ENCODE data around the gene KIRREL3. TPM values are rescaled to one million over a fixed set of nuclear protein-coding genes. Genes with fewer than 3 reads are reported as not detected.

KIRREL3 gene
- total and polyA plus RNA-seq, 2 donors (not counting 3 experiments of a cell fraction or from before 2014, with no cell fraction given): not detected

DNA sequence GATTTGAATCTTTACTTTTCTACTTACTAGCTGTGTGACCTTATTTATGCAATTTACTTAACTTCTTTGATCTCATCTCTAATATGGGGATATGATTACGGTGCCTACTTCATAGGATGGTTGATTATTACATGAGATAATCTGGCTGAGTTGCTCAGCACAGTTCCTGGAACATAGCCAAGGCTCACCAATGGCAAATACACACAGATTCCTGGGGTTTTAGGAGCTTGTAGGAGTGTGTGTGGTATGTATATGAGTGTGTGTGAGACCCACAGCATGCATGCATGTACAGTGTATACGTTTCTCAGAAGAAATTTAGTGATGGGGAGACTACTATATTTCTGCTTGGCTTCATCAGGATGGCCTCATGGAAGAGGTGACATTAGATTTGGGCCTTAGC lies 256.9 kb downstream of the KIRREL3 start:
- no peak overlapping the region for H3K4me3 ChIP-seq (replicated peaks in 1 of 3; ENCODE audit: insufficient read depth in 1 of 3, low read depth in 1 of 3, low read length in 3 of 3)
- dilution Hi-C loops (cut with MboI; ENCODE audit: extremely low pct_ligation_motif_present, low sequenced_read_pairs) (no loop called here), intact Hi-C loops (cut with micrococcal nuclease) (no loop called here)
- POLR2A ChIA-PET: no interaction called here
- no peak for DNase-seq (ENCODE audit: low read depth, low spot score)
- no peaks in the 10 kb centered on the region for H3K79me2 ChIP-seq (ENCODE audit: control insufficient read depth, insufficient read depth, low read length)
- FAIRE-seq: no peak
- TF ChIP-seq POLR2A (IDR thresholded peaks at IDR 0.05; ENCODE audit: low read depth, low read length): no peak
- TF ChIP-seq, protein P1, sequence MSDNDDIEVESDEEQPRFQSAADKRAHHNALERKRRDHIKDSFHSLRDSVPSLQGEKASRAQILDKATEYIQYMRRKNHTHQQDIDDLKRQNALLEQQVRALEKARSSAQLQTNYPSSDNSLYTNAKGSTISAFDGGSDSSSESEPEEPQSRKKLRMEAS (IDR thresholded peaks at IDR 0.05; ENCODE audit: insufficient read depth, insufficient read length): no peak
- H3K36me3 ChIP-seq (ENCODE audit: control insufficient read depth in 2 of 2, extremely low read depth in 1 of 2, insufficient read depth in 2 of 2, low read length in 2 of 2): no peaks in the 10 kb centered on the region
- no peaks in the 10 kb centered on the region for H3K4me1 ChIP-seq (ENCODE audit: control insufficient read depth, extremely low read depth, insufficient read depth, low read length)
- H4K20me1 ChIP-seq (replicated peaks; ENCODE audit: control insufficient read depth, extremely low read depth, insufficient read depth, low read length): no peaks in the 10 kb centered on the region
- H3K9me3 ChIP-seq (replicated peaks; ENCODE audit: control insufficient read depth, insufficient read depth, low read length): no peaks in the 10 kb centered on the region
- H2AFZ ChIP-seq (ENCODE audit: low read depth, low read length): no peak overlapping the region
- CTCF ChIA-PET: no interaction called here
- H3K27me3 ChIP-seq (ENCODE audit: control insufficient read depth in 2 of 2, insufficient read depth in 2 of 2, low read length in 2 of 2): no peaks in the 10 kb centered on the region
- H3K27ac ChIP-seq (ENCODE audit: insufficient read depth, low read depth, low read length): no peak overlapping the region
- H3K9me1 ChIP-seq (replicated peaks; ENCODE audit: control insufficient read depth, extremely low read depth, insufficient read depth, low read length): no peaks in the 10 kb centered on the region
- H3K4me2 ChIP-seq (ENCODE audit: insufficient read depth, low read length): no peak overlapping the region
- no TSS peak for BruUV-seq (replicated peaks)
- H3K9ac ChIP-seq (replicated peaks; ENCODE audit: extremely low read depth, insufficient read depth, low read length): no peak overlapping the region

DNA sequence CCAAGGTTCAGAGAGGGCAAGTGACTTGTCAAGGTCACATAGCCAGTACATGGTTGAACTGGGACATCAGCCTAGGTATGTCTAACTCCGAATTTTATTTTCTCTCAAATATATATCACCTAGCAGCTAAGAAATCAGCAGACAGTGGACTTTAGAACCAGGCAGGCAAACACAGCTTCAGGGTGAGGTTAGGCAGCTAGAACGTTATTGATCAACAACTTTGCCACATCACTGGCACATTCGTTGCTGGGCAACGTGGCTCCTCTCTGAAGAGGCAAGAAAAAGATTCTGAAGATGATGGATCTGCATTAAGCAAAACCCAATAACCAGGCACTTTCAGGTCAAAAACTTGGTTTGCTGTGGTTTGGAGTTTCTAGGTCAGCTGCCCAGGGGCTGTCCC lies 258.0 kb downstream of the KIRREL3 start:
- CTCF ChIA-PET: no interaction called here

More for the DNA sequence above, 258.0 kb downstream of the KIRREL3 start:
- Histone ChIP-seq H3K4me3 (replicated peaks in 1 of 3; ENCODE audit: insufficient read depth in 1 of 3, low read depth in 1 of 3, low read length in 3 of 3) (no peak overlapping the region), H3K9me1 (replicated peaks; ENCODE audit: control insufficient read depth, extremely low read depth, insufficient read depth, low read length) (no peaks in the 10 kb centered on the region), H3K4me2 (ENCODE audit: insufficient read depth, low read length) (no peak overlapping the region), H4K20me1 (replicated peaks; ENCODE audit: control insufficient read depth, extremely low read depth, insufficient read depth, low read length) (no peaks in the 10 kb centered on the region), H3K36me3 (ENCODE audit: control insufficient read depth in 2 of 2, extremely low read depth in 1 of 2, insufficient read depth in 2 of 2, low read length in 2 of 2) (no peaks in the 10 kb centered on the region), H2AFZ (ENCODE audit: low read depth, low read length) (no peak overlapping the region), H3K9me3 (replicated peaks; ENCODE audit: control insufficient read depth, insufficient read depth, low read length) (no peaks in the 10 kb centered on the region), H3K4me1 (ENCODE audit: control insufficient read depth, extremely low read depth, insufficient read depth, low read length) (no peaks in the 10 kb centered on the region), H3K27ac (ENCODE audit: insufficient read depth, low read depth, low read length) (no peak overlapping the region), H3K79me2 (ENCODE audit: control insufficient read depth, insufficient read depth, low read length) (no peaks in the 10 kb centered on the region), H3K27me3 (ENCODE audit: control insufficient read depth in 2 of 2, insufficient read depth in 2 of 2, low read length in 2 of 2) (no peaks in the 10 kb centered on the region), H3K9ac (replicated peaks; ENCODE audit: extremely low read depth, insufficient read depth, low read length) (no peak overlapping the region)
- POLR2A ChIA-PET: no interaction called here
- DNase-seq (ENCODE audit: low read depth, low spot score) (no peak), FAIRE-seq (no peak)
- intact Hi-C loops (cut with micrococcal nuclease) (no loop called here), dilution Hi-C loops (cut with MboI; ENCODE audit: extremely low pct_ligation_motif_present, low sequenced_read_pairs) (no loop called here)
- TF ChIP-seq EZH2 (IDR thresholded peaks at IDR 0.05; ENCODE audit: borderline replicate concordance, low read depth, low read length, severe bottlenecking) (no peak), POLR2AphosphoS5 (IDR thresholded peaks at IDR 0.05; ENCODE audit: insufficient read depth, low read depth, low read length) (no peak), MYC (IDR thresholded peaks at IDR 0.05; ENCODE audit: low read depth, low read length) (no peak), FOS (IDR thresholded peaks at IDR 0.05; ENCODE audit: borderline replicate concordance, insufficient read depth, low read length) (no peak), JUN (IDR thresholded peaks at IDR 0.05; ENCODE audit: borderline replicate concordance, insufficient read depth, insufficient read length, low read depth) (no peak), GATA2 (IDR thresholded peaks at IDR 0.05; ENCODE audit: insufficient read depth, insufficient read length, low read depth, low read length) (no peak), POLR2A (IDR thresholded peaks at IDR 0.05; ENCODE audit: low read depth, low read length) (no peak)
- TF ChIP-seq, protein P2, sequence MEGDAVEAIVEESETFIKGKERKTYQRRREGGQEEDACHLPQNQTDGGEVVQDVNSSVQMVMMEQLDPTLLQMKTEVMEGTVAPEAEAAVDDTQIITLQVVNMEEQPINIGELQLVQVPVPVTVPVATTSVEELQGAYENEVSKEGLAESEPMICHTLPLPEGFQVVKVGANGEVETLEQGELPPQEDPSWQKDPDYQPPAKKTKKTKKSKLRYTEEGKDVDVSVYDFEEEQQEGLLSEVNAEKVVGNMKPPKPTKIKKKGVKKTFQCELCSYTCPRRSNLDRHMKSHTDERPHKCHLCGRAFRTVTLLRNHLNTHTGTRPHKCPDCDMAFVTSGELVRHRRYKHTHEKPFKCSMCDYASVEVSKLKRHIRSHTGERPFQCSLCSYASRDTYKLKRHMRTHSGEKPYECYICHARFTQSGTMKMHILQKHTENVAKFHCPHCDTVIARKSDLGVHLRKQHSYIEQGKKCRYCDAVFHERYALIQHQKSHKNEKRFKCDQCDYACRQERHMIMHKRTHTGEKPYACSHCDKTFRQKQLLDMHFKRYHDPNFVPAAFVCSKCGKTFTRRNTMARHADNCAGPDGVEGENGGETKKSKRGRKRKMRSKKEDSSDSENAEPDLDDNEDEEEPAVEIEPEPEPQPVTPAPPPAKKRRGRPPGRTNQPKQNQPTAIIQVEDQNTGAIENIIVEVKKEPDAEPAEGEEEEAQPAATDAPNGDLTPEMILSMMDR (IDR thresholded peaks at IDR 0.05; ENCODE audit: extremely low read depth in 1 of 2, insufficient read depth in 1 of 2, low read depth in 1 of 2, low read length in 2 of 2): no peak
- TF ChIP-seq, protein P1 (IDR thresholded peaks at IDR 0.05; ENCODE audit: insufficient read depth, insufficient read length): no peak
- no TSS peak for BruUV-seq (replicated peaks)

Data from endothelial cell of umbilical vein (primary cell).